NT2/D1 (cell line): ENCODE data around the gene CADPS2.

ENCODE experiments used
- SUZ12 ChIP-seq: IDR thresholded peaks from 2 replicates; pipeline ENCODE4 v1.6.1; 2011; ENCODE audit not compliant: insufficient read length, insufficient read depth; ENCODE audit errors: extremely low read depth
- YY1 ChIP-seq: IDR thresholded peaks from 2 replicates; pipeline ENCODE4 v1.6.1; 2011; ENCODE audit not compliant: insufficient read length, insufficient read depth

DNA sequence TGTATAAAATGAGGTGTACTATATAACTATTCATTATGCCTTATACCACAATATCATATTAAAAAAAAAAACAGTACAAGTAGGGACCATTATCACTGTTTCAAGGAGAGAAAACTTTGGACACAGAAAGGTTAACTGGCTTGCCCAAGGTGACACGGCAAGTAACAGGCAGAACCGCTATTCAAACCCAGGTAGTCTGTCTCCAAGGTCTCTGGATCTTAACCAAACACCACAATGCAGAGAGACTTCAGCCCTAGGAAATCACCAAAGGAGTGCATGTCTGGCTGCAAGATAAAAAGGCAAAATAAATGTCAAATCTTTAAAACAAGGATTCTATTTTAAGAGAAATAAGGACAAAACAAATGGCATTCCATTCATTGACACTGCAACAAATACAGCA, 56.3 kb downstream of the CADPS2 start:
- TF ChIP-seq YY1 (no peak), SUZ12 (no peak)
